Bronchial epithelial cell (primary cell): Measurements from ENCODE around the gene KIRREL1. TPM values are rescaled to one million over a fixed set of nuclear protein-coding genes. Genes with fewer than 3 reads are reported as not detected.

Experiments
- DNase-seq: peaks from one replicate; pipeline ENCODE4 v3.0.0-alpha.2; 2010; ENCODE audit warnings: low read depth
- FAIRE-seq: peaks from 2 replicates; lab custom pipeline; 2011; peaks lifted over from hg19 to GRCh38; lab: Jason Lieb, UNC
- H3K27me3 ChIP-seq: 2 replicates; pipeline ENCODE4 v1.5.1; 2011; ENCODE audit warnings: low read length; ENCODE audit not compliant: control insufficient read depth, insufficient read depth
- H3K36me3 ChIP-seq: 2 replicates; pipeline ENCODE4 v1.5.1; 2011; ENCODE audit warnings: low read length; ENCODE audit not compliant: control insufficient read depth, insufficient read depth
- H3K4me3 ChIP-seq: 2 replicates; pipeline ENCODE4 v1.5.1; 2011; ENCODE audit warnings: mild to moderate bottlenecking, low read depth, low read length, control low read depth
- CTCF ChIP-seq: IDR thresholded peaks from 2 replicates; pipeline ENCODE4 v1.5.1; 2011; ENCODE audit warnings: mild to moderate bottlenecking, moderate library complexity, low read length, control low read depth, inconsistent platforms; ENCODE audit not compliant: insufficient read depth, severe bottlenecking
- total RNA-seq: library from RNA; depleted of rRNA; stranded (reverse); fragments of >200 nt; gene quantifications from 2 replicates; pipeline ENCODE4 v1.2.1, GENCODE V29; 2014

The KIRREL1 gene
- total RNA-seq, 1 donor from 2014 or later, result 24.2 TPM

GRCh38 chr1:157952601-157953000 is 40.8 kb upstream of the KIRREL1 start:
- peaks cover 9% of the 10 kb centered on the region for H3K27me3 ChIP-seq
- FAIRE-seq (no peak), DNase-seq (no peak)

GRCh38 chr1:157955221-157955620 is 38.2 kb upstream of the KIRREL1 start:
- no peak for DNase-seq
- H3K4me3 ChIP-seq, result no peak overlapping the region
- TF ChIP-seq CTCF, result no peak
- no peaks in the 10 kb centered on the region for H3K36me3 ChIP-seq
- no peak for FAIRE-seq
- H3K27me3 ChIP-seq, result peaks cover 7% of the 10 kb centered on the region

More at GRCh38 chr1:157952601-157953000, 40.8 kb upstream of the KIRREL1 start:
- H3K4me3 ChIP-seq, result no peak overlapping the region
- TF ChIP-seq CTCF, result no peak
- no peaks in the 10 kb centered on the region for H3K36me3 ChIP-seq

- TF ChIP-seq CTCF, result no peak
- H3K36me3 ChIP-seq, result no peaks in the 10 kb centered on the region
- peaks cover 5% of the 10 kb centered on the region for H3K27me3 ChIP-seq
- DNase-seq, result no peak
- FAIRE-seq, result no peak
- no peak overlapping the region for H3K4me3 ChIP-seq
Observed at GRCh38 chr1:157955857-157956256, 37.6 kb upstream of the KIRREL1 start.

GRCh38 chr1:157956732-157957131 is 36.7 kb upstream of the KIRREL1 start:
- FAIRE-seq (no peak), DNase-seq (no peak)
- H3K4me3 ChIP-seq, result no peak overlapping the region
- H3K36me3 ChIP-seq, result no peaks in the 10 kb centered on the region
- H3K27me3 ChIP-seq, result peaks cover 4% of the 10 kb centered on the region
- TF ChIP-seq CTCF, result no peak

- no peak for TF ChIP-seq CTCF
- FAIRE-seq (no peak), DNase-seq (no peak)
- no peak overlapping the region for H3K4me3 ChIP-seq
- no peaks in the 10 kb centered on the region for H3K36me3 ChIP-seq
- H3K27me3 ChIP-seq, result peaks cover 4% of the 10 kb centered on the region
Observed at GRCh38 chr1:157958263-157958662, 35.2 kb upstream of the KIRREL1 start.

GRCh38 chr1:157959750-157960149 is 33.7 kb upstream of the KIRREL1 start:
- Histone ChIP-seq H3K4me3 (no peak overlapping the region), H3K36me3 (no peaks in the 10 kb centered on the region), H3K27me3 (peaks cover 4% of the 10 kb centered on the region)
- no peak for FAIRE-seq
- no peak for TF ChIP-seq CTCF
- no peak for DNase-seq
